ENCODE measurements around the gene LRRC10B. TPM values are rescaled to one million over a fixed set of nuclear protein-coding genes. Genes with fewer than 3 reads are reported as not detected.

Gene LRRC10B
- total and polyA plus RNA-seq, 12 donors, result 0.33 to 2.6 (median 0.70) TPM; not detected in 1

DNA sequence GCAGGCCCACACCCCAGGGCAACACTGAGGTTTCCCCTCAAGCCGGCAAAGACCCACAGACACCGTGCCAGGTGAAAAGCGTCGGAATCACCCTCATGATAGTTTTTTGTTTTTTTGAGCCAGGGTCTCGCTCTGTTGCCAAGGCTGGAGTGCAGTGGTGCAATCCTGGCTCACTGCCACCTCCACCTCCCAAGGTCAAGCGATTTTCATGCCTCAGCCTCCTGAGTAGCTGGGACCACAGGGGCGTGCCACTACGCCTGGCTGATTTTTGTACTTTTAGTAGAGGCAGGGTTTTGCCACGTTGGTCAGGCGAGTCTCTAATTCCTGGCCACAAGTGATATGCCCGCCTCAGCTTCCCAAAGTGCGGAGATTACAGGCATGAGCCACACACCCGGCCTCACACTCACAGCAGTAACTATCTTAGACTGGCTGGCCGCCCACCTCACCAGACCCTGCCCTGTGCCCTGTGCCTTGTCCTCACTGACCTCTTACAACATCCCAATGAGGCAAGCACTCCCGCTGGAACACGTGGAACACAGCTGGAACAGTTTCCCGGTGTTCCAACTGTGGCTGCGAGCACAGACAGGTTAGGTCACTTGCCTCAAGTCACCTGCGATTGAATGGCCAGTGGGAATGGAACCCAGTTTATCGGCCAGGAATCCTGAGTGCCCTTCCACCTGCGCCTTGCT is 21.1 kb downstream of the LRRC10B start:
- H3K36me3 ChIP-seq, result peaks cover 0 to 6% (median 0%) of the 10 kb centered on the region in 9 donors
- TF ChIP-seq, protein P1, sequence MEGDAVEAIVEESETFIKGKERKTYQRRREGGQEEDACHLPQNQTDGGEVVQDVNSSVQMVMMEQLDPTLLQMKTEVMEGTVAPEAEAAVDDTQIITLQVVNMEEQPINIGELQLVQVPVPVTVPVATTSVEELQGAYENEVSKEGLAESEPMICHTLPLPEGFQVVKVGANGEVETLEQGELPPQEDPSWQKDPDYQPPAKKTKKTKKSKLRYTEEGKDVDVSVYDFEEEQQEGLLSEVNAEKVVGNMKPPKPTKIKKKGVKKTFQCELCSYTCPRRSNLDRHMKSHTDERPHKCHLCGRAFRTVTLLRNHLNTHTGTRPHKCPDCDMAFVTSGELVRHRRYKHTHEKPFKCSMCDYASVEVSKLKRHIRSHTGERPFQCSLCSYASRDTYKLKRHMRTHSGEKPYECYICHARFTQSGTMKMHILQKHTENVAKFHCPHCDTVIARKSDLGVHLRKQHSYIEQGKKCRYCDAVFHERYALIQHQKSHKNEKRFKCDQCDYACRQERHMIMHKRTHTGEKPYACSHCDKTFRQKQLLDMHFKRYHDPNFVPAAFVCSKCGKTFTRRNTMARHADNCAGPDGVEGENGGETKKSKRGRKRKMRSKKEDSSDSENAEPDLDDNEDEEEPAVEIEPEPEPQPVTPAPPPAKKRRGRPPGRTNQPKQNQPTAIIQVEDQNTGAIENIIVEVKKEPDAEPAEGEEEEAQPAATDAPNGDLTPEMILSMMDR (IDR thresholded peaks at IDR 0.05), result no peak
- peaks cover 0 to 36% (median 3%) of the 10 kb centered on the region in 9 donors for H3K4me1 ChIP-seq
- no peaks in the 10 kb centered on the region for H3K9me3 ChIP-seq
- H3K27me3 ChIP-seq, result no peaks in the 10 kb centered on the region
- peak overlapping the region in 1 of 10 donors; percentile 36 for H3K27ac ChIP-seq
- peak; percentile 32 to 74 (median 46) for ATAC-seq
- WGBS, 2 donors, result 49 to 63% methylated on average over 21 of the region's 21 CpGs
- H3K4me3 ChIP-seq, result no peak overlapping the region
- intact Hi-C loops (cut with DNase I), result loop anchor here in 5 of 10 donors (5.0 to 10.0 kb wide), 5 partner anchors 43 to 837 kb away; no protein-coding TSS in a partner anchor
- peak in 1 of 2 donors; percentile 46 for DNase-seq

DNA sequence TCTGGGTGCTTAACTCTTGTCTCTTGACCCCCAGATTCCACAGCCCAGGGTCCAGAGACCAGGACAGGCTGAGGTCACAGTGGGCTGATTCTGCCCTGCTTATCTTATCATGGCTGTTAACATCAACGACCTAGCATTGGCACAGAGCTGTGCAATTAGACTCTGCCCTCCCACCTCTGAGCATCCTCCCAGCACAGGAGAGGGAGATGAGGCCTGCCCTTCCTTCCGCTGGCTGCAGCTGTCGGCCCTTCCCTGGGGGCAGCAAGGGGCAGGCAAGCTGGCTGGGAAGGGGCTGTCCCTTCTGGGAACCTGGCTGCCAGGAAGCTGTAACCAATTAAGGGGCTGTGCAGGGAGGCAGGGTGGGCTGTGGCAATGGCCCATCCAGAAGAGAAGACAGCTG is 22.5 kb downstream of the LRRC10B start:
- TF ChIP-seq, protein P1 (IDR thresholded peaks at IDR 0.05), result no peak
- Histone ChIP-seq H3K36me3 (peaks cover 0 to 6% (median 0%) of the 10 kb centered on the region in 9 donors), H3K4me1 (peaks cover 0 to 40% (median 13%) of the 10 kb centered on the region in 9 donors), H3K27me3 (no peaks in the 10 kb centered on the region), H3K27ac (no peak overlapping the region), H3K4me3 (no peak overlapping the region), H3K9me3 (no peaks in the 10 kb centered on the region)
- 58 to 64% methylated on average over 3 of the region's 3 CpGs for WGBS, 2 donors
- intact Hi-C loops (cut with DNase I), result loop anchor here in 3 of 10 donors (5.0 to 10.0 kb wide), 3 partner anchors 46 to 104 kb away; no protein-coding TSS in a partner anchor
- ATAC-seq, result no peak
- no peak for DNase-seq

DNA sequence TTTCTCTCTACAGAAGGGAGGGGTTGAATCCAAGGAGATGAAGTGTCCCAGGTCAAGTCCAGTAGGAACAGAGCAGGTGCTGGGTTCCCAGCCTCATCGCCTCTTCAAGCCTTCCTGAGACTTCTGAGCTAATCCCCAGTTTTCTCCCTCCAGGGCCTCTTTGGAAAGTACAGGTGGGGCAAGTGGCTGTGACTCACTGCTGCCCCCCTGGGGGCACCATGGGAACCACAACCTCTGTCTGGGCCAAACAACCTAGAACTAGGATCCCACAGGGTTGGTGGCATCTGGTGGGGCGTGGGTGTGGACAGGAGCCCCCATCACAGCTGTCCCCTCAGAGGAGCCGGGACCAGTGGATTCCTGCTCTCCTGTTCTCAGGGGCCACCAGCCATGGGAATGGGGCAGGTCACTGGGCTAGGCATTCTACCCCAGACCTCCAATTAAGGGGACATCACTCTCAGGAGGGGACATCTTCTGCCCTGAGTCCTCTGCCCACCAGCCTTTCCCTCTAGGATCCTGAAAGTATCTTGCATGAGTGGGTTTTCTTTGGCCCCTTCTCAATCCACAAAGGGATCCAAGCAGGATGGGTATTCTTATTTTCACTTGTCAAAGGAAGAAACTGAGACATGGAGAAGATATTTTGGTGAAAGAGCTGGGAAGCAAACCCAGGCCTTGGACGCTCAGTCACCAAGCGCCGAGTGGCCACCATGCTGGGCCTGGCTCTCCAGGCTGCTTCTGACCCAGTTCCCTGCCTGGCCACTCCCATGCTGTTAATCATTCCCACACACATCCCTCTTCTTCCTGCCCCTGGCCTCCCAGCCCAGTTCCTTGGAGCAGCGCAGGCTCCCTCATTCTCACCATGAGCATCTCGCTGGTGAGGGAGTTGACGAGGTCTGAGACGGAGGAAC is 23.8 kb downstream of the LRRC10B start:
- ATAC-seq (no peak), DNase-seq (no peak)
- H3K4me3 ChIP-seq, result no peak overlapping the region
- peaks cover 0 to 48% (median 13%) of the 10 kb centered on the region in 9 donors for H3K4me1 ChIP-seq
- no peaks in the 10 kb centered on the region for H3K27me3 ChIP-seq
- peaks cover 0 to 4% (median 0%) of the 10 kb centered on the region in 9 donors for H3K36me3 ChIP-seq
- no peak overlapping the region for H3K27ac ChIP-seq
- intact Hi-C loops (cut with DNase I), result loop anchor here in 3 of 10 donors (5.0 to 10.0 kb wide), 3 partner anchors 45 to 102 kb away; no protein-coding TSS in a partner anchor
- TF ChIP-seq, protein P1 (IDR thresholded peaks at IDR 0.05), result peak; percentile 53 to 88 (median 79)
- H3K9me3 ChIP-seq, result no peaks in the 10 kb centered on the region
- 85 to 92% methylated on average over 10 of the region's 10 CpGs for WGBS, 2 donors

DNA sequence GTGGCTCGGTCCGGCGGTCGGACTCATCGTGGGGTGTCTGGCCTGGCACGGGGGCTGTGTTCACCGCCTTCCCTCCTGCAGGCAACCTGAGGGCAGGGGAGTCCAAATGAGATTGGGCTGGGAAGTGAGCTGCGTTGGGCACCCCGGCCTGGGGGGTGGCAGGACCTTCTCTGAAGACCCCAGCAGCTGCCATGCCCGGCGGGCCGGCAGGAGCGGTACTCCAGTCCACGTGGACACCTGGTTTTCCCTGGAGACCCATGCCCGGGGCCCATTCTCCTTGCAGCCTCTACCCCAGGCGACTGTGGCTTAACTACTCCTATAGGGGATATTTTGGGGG is 24.5 kb downstream of the LRRC10B start:
- Histone ChIP-seq H3K4me1 (peaks cover 0 to 48% (median 13%) of the 10 kb centered on the region in 9 donors), H3K9me3 (no peaks in the 10 kb centered on the region), H3K27me3 (no peaks in the 10 kb centered on the region), H3K27ac (no peak overlapping the region), H3K36me3 (no peaks in the 10 kb centered on the region), H3K4me3 (no peak overlapping the region)
- no peak for ATAC-seq
- DNase-seq, result no peak
- WGBS, 2 donors, result 94 to 95% methylated on average over 16 of the region's 16 CpGs
- TF ChIP-seq, protein P1 (IDR thresholded peaks at IDR 0.05), result no peak
- intact Hi-C loops (cut with DNase I), result loop anchor here in 3 of 10 donors (5.0 to 10.0 kb wide), 3 partner anchors 44 to 102 kb away; no protein-coding TSS in a partner anchor

All from heart right ventricle (tissue), 16 donors.